HuH-7 (cell line): ENCODE results near the gene GPRC5B.
A peak's percentile ranks its signal among the peaks of the same experiment; 100 is the strongest.

Source experiments
- DNase-seq: peaks from one replicate; pipeline ENCODE4 v3.0.0; 2011; ENCODE audit warnings: low spot score

The GPRC5B gene, protein sequence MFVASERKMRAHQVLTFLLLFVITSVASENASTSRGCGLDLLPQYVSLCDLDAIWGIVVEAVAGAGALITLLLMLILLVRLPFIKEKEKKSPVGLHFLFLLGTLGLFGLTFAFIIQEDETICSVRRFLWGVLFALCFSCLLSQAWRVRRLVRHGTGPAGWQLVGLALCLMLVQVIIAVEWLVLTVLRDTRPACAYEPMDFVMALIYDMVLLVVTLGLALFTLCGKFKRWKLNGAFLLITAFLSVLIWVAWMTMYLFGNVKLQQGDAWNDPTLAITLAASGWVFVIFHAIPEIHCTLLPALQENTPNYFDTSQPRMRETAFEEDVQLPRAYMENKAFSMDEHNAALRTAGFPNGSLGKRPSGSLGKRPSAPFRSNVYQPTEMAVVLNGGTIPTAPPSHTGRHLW

GRCh38 chr16:19884611-19885450, at the start of gene GPRC5B:
Gene GPRC5B, minus strand, starts transcription at chr16:19884848. Its CDS starts 12,003 bp downstream, at chr16:19872845.
- peak; percentile 71 for DNase-seq

- no peak for DNase-seq
Observed at GRCh38 chr16:19933740-19934139, 49.1 kb upstream of the GPRC5B start.

DNA sequence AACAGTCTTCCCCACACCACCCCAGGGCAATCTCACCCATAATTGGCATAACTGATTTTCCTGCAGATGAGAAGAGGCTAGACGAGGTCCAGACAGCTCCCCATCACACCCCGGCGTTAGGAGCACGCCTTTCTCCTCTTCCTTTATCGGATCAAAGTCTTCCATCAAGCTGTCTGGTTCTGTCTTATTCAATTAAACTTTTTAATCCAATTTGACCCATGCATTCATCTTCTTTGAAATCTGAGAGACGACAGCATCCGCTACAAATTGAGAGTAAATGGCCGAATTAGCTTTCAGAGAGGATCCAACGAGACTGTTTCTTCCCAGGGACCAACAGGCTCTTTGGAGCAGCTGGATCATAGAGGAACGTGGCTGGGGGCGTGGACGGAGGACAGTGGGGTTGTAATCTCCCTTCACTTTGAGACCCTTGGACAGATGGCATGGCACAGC, 44.4 kb upstream of the GPRC5B start:
- DNase-seq: no peak

DNA sequence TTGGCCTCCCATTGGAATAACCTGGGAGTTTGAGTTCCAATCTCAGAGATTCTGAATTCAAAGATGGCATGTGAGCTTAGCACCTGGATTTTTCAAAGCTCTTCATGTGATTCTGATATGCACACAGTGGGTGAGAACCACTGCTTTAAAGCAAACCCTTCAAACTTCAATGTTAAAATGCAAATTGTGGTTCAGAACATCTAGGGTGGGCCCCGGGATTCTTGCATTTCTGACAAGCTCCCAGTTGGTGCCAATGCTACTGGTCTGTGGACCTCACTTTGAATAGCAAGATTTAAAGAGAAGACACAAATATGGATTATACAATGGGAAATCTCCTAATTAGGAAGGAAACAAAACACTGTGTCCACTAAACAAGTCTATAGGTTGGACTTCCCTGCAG, 43.8 kb upstream of the GPRC5B start:
- no peak for DNase-seq

- no peak for DNase-seq
Observed at GRCh38 chr16:19926449-19927390, 42.1 kb upstream of the GPRC5B start.

DNA sequence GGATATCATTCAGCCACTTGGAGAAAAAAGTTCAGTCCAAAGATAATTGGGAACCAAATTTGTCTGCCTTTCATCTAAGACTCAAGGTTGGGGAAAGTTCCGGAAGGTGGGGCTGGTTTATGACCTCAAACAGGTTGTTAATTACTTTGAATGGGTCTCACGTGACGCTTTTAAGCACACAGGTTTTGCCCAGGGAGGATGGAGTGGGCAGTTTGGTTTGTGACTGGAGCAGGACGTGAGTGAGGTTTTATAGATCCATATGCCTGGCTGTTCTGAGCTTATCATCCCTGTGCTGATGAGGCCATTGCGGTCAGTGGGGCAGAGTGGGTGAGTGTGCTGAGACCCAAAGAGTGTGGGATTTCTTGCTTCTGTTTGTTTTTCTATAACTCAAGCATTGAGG, 38.7 kb upstream of the GPRC5B start:
- DNase-seq: no peak

DNA sequence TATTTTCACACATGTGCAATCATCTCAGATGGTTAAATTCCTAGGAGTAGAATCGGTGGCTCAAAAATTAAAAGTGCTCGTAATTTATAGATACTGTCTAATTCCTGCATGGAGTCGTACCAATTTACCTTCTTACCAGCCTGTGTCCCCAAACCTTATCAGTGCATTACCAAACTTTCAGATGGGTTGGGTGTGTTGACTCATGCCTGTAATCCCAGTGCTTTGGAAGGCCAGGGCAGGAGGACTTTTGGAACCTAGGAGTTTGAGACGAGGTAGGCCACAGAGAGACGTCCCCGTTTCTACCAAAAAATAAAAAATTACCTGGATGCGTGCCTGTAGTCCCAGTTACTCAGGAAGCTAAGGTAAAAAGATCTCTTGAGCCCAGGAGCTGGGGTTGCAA, 34.5 kb upstream of the GPRC5B start:
- no peak for DNase-seq

GRCh38 chr16:19916064-19916463, 31.4 kb upstream of the GPRC5B start:
- DNase-seq: no peak

- no peak for DNase-seq
Observed at GRCh38 chr16:19914877-19915276, 30.2 kb upstream of the GPRC5B start.

DNA sequence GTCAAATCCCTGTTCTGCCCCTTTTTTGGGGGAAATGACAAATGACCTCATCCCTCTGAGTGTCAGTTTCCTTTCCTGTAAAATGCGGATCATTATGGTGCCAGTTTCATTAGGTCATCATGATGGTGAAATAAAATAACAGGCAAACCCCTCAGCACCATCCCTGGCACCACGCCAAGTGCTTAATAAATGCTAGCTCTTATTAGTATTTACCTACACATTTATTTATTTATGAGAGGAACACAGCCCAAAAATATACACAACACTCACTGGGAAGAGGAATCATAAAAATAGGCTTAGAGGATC, 28.6 kb upstream of the GPRC5B start:
- no peak for DNase-seq

DNA sequence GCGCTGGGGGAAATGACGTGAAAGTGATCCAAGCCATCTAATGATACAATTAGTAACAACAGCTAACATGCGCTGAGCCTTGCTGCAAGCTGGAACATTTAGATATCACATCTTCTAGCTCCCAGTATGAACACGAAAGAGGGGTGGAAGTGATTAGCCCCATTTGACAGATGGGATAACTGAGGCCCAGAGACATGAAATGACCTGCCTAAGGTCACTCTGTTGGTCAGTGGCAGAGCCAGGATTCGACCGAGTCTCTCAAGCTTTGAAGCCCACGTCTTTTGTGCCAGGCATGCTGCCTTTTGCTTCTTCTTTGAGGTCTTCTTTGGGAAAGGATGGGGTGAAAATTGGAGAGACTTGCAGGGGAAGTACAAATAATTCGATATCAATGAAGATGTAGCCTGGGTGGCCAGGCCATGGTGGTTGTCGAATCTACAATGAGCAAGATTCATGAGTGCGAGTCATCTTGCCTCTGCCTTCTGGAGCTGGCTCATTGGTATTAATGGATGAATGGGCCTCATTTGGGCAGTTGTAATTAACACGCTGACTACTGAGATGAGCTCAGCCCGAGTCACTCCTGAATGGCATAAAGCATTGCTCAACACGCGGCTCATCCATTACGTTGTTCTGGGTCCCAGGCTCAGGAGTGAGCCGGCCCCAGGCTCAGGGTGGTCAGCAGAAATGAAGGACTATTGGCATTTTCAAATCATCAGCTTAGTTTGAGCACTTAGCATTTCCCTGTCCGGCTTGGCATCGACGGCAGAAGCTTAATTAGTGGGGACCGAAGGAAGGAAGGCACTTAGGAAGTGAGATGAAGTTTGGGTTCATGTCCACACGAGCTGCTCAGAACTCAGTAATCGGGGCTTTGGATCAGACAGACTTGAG, 28.0 kb upstream of the GPRC5B start:
- DNase-seq: no peak

- no peak for DNase-seq
Observed at GRCh38 chr16:19911747-19912454, 27.3 kb upstream of the GPRC5B start.

- no peak for DNase-seq
Observed at GRCh38 chr16:19911204-19911603, 26.6 kb upstream of the GPRC5B start.

DNA sequence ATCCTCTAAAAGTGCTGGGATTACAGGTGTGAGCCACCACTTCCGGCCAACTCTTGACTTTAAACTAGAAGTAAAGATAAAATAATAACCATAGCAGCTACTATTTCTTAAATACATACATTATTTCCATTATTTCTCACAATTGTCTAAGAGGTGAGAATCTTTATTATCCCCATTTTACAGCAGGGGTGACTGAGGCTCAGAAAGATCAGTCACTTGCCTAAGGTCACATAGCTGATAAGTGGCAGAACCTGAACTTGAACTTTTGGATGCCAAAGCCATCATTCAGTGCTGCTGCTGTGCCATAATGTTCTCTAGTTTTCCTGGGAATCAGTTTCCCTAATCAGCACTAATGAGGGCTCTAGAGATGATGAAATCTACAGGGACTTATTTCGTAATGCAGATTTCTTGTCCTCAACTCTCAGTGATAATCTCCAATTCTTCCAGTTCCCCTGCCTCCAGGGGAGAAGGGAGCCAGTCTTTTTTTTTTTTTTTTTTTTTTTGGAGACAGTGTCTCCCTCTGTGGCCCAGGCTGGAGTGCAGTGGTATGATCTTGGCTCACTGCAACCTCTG, 25.2 kb upstream of the GPRC5B start:
- DNase-seq: no peak

- no peak for DNase-seq
Observed at GRCh38 chr16:19908921-19909320, 24.3 kb upstream of the GPRC5B start.

GRCh38 chr16:19907161-19907992, 22.7 kb upstream of the GPRC5B start:
- peak; percentile 79 for DNase-seq

GRCh38 chr16:19901164-19901563, 16.5 kb upstream of the GPRC5B start:
- no peak for DNase-seq

- DNase-seq: no peak
Observed at GRCh38 chr16:19899605-19899955, 14.9 kb upstream of the GPRC5B start.

DNA sequence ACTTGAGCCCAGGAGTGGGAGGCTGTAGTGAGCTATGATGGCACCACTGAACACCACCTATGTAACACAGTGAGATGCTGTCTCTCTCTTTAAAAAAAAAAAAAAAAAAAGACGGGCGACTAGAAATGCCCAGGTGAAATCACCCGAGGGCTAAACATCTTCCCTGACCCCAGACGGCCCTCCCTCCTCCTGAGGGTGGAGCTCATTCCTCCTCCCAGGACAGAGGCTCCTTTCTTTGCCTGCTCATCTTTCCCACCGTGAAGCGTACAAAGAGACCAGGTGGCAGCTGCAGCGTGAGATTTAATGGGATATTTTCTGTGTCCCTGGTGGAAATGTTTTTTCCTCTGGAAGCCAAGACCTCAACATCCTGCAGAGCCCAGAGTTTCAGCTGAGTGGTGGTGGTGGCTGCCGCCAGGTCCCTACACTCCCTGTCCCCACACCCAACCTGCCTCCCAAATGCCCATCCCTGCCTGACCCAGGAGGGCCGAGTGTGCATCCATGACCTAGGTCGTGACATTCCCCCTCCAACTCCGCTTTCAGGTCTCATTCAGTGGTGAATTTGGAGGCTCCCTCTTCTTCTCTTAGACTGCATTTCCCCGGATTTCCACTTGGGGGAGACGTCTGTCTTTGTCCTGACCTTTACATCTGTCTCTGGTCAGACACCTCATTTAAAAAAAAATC, 14.4 kb upstream of the GPRC5B start:
- peak; percentile 43 for DNase-seq
